NCI-H1930 (cell line): ENCODE data around the gene ASRGL1.

Experiments
- DNase-seq, 2 experiments: peaks; one replicate each; lab custom pipeline; 2025; lab: John Stamatoyannopoulos, UW

ASRGL1 gene

GRCh38 chr11:62416596-62416995, 79.3 kb downstream of the ASRGL1 start:
- no peak for DNase-seq

DNA sequence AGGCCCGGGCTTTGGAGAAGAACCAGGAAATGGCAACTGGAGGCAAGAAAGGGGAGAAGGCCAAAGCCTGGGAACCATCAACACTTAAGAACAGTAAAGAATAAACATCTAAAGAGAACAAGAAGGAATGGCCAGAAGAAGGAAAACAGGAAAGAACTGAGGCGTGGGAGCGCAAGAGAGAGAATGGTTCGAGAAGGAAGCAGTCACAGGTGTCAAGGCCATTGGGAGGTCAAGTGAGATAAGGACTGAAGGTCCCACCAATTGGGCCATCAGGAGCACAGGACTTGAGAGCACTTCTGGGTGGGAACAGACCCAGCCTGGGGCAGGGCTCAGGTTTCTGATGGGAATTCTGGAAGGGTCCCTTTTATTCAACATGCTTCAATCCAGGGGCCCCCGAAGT, 80.9 kb downstream of the ASRGL1 start:
- no peak for DNase-seq

GRCh38 chr11:62418733-62419132, 81.5 kb downstream of the ASRGL1 start, which contains the start of gene SCGB1A1:
SCGB1A1 (plus strand) TSS chr11:62419033; CDS start chr11:62419096, 63 bp downstream.
- no peak for DNase-seq

- DNase-seq, result no peak
These were observed 82.2 kb downstream of the ASRGL1 start for GRCh38 chr11:62419314-62419929.

GRCh38 chr11:62419943-62420342, 82.7 kb downstream of the ASRGL1 start:
- DNase-seq, result no peak

DNA sequence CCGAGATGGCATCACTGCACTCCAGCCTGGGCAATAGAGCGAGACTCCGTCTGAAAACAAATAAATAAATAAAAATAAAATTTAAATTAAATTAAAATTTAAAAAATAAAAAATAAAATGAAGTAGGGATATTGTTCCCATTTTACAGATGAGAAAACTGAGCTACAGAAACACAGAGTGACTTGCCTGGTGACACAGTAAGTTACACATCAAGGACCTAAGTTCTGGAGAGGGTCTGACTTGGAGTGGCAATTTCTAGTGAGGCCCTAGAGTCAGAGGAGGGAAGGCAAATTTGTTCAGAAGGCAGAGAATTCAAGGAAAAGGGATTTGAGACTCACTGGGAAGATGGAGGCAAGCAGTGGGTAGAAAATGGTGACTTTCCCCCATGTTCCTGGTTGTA, 83.6 kb downstream of the ASRGL1 start:
- DNase-seq, result no peak

DNA sequence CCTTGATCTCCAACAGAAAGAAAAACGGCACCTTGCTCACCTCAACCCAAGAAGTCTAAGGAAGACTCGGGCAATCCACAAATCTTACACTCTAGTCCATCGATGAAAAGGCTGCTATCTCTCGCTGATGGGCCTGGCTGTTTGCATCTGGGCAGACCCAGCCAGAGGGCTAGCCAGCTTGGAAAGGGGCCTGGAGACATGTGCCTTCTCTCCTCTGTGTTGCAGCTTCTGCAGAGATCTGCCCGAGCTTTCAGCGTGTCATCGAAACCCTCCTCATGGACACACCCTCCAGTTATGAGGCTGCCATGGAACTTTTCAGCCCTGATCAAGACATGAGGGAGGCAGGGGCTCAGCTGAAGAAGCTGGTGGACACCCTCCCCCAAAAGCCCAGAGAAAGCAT, 84.7 kb downstream of the ASRGL1 start:
- DNase-seq, result no peak

GRCh38 chr11:62423012-62423411, 85.8 kb downstream of the ASRGL1 start:
- DNase-seq, result no peak

- no peak for DNase-seq
These were observed 90.5 kb downstream of the ASRGL1 start for GRCh38 chr11:62427630-62428233.

GRCh38 chr11:62428871-62429560, 91.8 kb downstream of the ASRGL1 start:
- DNase-seq, result no peak

DNA sequence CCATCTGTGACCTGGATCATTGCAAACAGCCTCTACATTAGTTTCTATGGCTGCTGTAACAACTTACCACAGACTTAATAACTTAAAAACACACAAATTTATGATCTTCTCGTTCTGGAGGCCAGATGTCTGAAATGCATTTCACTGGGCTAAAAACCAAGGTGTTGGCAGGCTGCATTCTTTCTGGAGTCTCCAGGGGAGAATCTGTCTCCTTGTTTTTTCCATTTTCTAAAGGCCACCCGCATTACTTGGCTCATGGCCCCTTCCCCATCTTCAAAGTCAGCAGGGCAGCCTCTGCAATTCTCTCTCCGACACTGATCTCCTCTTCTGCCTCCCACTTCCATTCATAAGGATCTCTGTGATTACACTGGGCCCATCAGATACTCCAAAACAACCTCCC, 93.2 kb downstream of the ASRGL1 start:
- DNase-seq, result no peak

DNA sequence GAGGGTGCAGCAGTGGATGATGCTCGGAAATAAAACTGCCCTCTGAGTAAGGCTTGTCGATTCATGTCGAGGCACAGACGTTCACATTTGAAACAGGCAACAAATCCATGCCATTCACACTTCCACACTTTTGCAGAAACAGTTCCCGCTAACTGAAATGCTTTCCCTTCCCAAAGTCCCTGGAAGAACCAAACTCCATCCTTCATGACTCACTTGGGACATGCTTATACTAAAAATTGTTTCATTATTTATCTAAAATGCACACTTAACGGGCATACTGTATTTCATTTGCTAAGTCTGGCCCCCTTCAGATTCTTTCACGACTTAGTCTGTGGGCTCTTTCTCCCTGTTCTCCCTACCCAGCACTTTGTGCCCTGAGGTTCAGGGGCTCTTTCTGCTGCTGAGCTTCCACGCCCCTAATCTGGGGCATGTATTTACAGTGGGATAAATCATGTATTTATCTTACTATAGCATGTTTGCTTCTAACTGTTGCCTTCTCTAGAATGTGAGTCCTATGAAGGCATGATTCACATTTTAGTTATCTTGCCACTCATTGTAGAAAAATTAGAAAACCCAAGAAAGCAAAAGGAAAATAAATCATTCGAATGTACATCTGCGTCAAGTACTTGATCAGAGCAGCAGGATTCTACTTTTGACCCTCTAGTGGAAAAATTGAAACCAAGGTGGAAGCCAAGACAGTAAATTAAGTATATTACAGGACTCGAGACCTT, 94.1 kb downstream of the ASRGL1 start:
- no peak for DNase-seq

- DNase-seq, result no peak
These were observed 95.4 kb downstream of the ASRGL1 start for GRCh38 chr11:62432695-62433094.

DNA sequence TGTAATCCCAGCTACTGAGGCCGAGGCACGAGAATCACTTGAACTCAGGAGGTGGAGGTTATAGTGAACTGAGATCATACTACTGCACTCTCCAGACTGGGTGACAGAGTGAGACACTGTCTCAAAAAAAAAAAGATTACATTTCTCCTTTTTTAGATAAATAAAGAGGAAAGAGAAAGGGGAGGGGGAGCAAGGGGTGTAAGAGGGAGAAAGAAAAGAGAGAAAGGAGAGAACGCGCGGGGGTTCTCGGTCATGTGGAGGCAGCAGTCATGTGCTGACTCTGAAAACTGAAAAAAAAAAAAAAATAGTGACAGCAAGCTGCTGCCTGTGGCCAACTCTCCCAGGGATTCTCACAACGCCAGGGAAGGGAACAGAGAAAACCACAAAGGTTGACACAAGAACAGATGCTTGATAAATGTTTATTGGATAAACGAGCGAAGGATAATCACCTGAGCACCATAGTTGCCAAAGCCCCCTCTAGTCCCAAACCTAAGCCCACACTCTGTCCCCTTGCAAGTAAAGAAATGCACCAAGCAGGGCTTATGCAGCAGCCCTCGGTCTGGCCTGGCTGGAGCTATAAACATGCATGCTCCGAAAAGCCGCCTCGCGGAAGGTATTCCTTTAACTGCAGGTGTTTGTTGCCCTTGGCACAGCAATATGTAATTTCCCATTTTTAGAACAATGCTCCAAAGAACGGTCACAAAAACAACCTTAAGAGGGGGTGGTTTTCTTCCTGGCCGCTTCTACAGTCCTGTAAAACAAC, 96.1 kb downstream of the ASRGL1 start:
- no peak for DNase-seq

- DNase-seq, result no peak
These were observed 96.6 kb downstream of the ASRGL1 start for GRCh38 chr11:62433904-62434276.

- DNase-seq, result no peak
These were observed 98.8 kb downstream of the ASRGL1 start for GRCh38 chr11:62435846-62436660.

GRCh38 chr11:62437616-62438015, 100.4 kb downstream of the ASRGL1 start:
- DNase-seq, result no peak

DNA sequence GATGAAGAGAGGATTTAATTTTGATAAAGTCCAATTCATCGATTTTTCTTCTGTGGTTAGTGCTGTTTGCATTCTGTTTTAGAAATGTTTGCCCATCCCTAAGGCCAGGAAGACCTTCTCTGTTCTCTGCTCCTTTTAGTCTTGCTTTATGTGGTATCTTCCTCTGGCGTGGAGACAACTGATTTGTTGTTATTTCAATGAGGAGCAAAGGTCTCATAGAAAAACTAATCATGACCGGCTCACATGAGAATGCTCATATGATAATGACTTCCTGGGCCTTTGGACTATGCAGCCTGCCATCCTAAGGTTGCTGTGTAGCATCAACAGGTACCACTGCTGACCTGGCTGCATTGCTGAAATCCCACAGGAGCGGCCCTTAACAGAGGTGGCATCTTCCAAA, 101.4 kb downstream of the ASRGL1 start:
- DNase-seq, result no peak

GRCh38 chr11:62439785-62440602, 102.7 kb downstream of the ASRGL1 start:
- DNase-seq, result no peak
